Thoracic aorta (tissue), 2 donors: ENCODE results near the gene GLT8D1. TPM values are rescaled to one million over a fixed set of nuclear protein-coding genes. Genes with fewer than 3 reads are reported as not detected.

ENCODE experiments used
- ATAC-seq: fragments of 150-250 bp; one replicate; pipeline ENCODE4 v1.8.0; 2017; ENCODE audit warnings: low read depth; ENCODE audit not compliant: insufficient number of reproducible peaks, low FRiP score
- DNase-seq: peaks from one replicate; pipeline ENCODE4 v3.0.0-alpha.2; 2020; ENCODE audit warnings: low spot score
- H3K27ac ChIP-seq, 2 donors: fragments of 200-600 bp; sonication (generic); 1 replicate in 1 of 2; 2 replicates in 1 of 2; pipeline ENCODE4 v1.5.1; 2016; ENCODE audit warnings: mild to moderate bottlenecking in 2 of 2, moderate library complexity in 2 of 2
- H3K27me3 ChIP-seq: fragments of 200-600 bp; sonication (generic); replicated peaks from 2 replicates; pipeline ENCODE4 v1.6.0; 2016; ENCODE audit warnings: mild to moderate bottlenecking; ENCODE audit not compliant: insufficient read depth
- H3K36me3 ChIP-seq: fragments of 200-600 bp; sonication (generic); one replicate; pipeline ENCODE4 v1.5.1; 2016
- H3K4me1 ChIP-seq, 2 donors: fragments of 200-600 bp; sonication (generic); 1 replicate in 1 of 2; 2 replicates in 1 of 2; pipeline versions ENCODE4 v1.5.1 to v1.6.0; 2016; ENCODE audit warnings: low read depth in 2 of 2, mild to moderate bottlenecking in 1 of 2; ENCODE audit not compliant: control insufficient read depth in 1 of 2
- H3K4me3 ChIP-seq: fragments of 200-600 bp; sonication (generic); 2 replicates; pipeline ENCODE4 v1.5.1; 2016; ENCODE audit warnings: mild to moderate bottlenecking
- H3K9me3 ChIP-seq: fragments of 200-600 bp; sonication (generic); 2 replicates; pipeline ENCODE4 v1.5.1; 2016
- total RNA-seq, 2 donors: library from RNA; depleted of rRNA; stranded (reverse); fragments of >200 nt; gene quantifications; one replicate each; pipeline versions ENCODE4 v1.1.0 to v1.2.3, GENCODE V29; 2016
- TF ChIP-seq, protein P1 (sequence below): fragments of 200-600 bp; sonication (generic); IDR thresholded peaks from one replicate; pipeline ENCODE4 v1.5.1; 2019; ENCODE audit warnings: antibody characterized with exemption

The GLT8D1 gene
- total RNA-seq, 2 donors from 2014 or later = 54.4 to 64.6 TPM

DNA sequence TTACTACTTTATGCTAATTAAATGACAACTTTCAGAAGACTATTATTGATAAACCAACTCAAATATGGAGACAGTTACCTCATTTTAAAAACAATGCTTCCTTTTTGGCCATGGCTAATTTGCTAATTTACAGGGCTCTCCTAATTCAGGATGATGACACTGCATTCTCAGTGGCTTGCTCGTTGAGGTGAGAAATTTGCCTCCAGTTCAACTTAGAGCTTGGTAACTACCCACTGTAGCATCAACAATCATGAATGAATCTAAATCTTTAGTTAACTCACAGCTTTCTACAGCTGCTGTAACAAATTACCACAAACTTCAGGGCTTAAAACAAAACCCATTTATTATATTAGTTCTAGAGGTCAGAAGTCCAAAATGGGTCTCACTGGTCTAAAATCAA, 33.9 kb downstream of the GLT8D1 start:
- H3K27ac ChIP-seq = peak overlapping the region; percentile 60 to 65
- H3K36me3 ChIP-seq = peaks cover 10% of the 10 kb centered on the region
- H3K27me3 ChIP-seq = no peaks in the 10 kb centered on the region
- ATAC-seq = no peak
- peaks cover 5 to 22% of the 10 kb centered on the region in 2 donors for H3K4me1 ChIP-seq
- no peak overlapping the region for H3K4me3 ChIP-seq
- no peak for DNase-seq
- no peaks in the 10 kb centered on the region for H3K9me3 ChIP-seq
- TF ChIP-seq, protein P1, sequence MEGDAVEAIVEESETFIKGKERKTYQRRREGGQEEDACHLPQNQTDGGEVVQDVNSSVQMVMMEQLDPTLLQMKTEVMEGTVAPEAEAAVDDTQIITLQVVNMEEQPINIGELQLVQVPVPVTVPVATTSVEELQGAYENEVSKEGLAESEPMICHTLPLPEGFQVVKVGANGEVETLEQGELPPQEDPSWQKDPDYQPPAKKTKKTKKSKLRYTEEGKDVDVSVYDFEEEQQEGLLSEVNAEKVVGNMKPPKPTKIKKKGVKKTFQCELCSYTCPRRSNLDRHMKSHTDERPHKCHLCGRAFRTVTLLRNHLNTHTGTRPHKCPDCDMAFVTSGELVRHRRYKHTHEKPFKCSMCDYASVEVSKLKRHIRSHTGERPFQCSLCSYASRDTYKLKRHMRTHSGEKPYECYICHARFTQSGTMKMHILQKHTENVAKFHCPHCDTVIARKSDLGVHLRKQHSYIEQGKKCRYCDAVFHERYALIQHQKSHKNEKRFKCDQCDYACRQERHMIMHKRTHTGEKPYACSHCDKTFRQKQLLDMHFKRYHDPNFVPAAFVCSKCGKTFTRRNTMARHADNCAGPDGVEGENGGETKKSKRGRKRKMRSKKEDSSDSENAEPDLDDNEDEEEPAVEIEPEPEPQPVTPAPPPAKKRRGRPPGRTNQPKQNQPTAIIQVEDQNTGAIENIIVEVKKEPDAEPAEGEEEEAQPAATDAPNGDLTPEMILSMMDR = no peak

DNA sequence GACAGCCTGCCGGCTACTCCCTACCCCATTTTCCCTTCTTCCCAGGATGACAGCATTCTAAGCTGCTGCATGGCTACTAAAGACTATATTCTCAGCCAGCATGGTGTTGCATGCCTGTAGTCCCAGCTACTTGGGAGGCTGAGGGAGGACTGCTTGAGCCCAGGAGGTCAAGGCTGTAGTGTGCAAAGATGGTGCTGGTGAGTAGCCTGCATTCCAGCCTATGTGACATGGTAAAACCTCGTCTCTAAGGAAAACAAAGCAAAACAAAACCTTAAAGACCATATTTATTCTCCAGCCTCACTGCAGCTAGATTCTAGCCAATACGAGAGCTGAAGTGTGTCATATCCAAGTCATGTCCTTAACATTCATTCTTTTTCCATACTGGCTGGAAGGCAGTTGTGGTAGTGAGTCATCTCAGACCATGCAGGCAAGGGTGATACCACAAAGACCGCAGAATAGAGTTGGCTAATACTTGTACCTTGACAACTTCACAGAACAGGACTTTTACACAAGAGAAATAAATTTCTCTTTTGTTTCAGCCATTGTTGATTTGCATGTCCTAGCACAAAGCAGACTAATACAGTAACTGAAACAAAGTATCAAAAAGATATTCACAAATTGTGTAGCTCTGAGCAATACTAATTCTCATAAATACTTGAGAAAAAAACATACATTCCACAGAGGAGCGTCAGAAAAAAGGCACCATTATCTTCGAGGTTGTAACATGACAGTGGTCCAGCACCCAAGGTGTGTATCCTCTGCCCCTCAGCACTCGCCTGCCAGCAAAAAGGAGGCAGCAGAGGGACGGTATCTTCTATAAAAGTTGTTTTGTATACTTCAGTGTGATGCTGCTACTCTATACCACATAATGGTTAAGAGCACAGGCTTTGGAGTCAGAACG, 34.7 kb downstream of the GLT8D1 start:
- Histone ChIP-seq H3K36me3 (peaks cover 7% of the 10 kb centered on the region), H3K9me3 (no peaks in the 10 kb centered on the region), H3K27me3 (no peaks in the 10 kb centered on the region), H3K4me3 (no peak overlapping the region), H3K27ac (peak overlapping the region; percentile 60 to 71), H3K4me1 (peaks cover 5 to 22% of the 10 kb centered on the region in 2 donors)
- peak; percentile 7 for DNase-seq
- peak; percentile 94 for ATAC-seq
- TF ChIP-seq, protein P1 = no peak

DNA sequence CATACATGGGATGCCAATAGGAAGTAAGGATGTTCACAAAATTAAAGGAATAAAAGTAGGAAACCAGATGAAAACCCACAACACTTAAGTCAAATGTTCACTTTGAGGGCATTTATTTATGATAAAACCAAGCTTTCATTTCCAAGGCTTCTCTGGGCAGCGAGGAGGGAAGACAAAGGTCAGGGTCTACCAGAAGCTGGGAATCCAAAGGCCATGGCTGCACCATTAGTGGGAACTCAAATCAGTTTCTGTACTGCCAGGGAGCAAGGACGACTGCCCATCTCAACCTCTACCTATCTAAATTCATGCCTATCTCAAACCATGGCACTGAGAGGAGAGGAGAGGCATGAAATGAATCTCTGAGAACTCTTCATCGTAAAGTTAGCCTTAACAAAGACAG, 42.5 kb downstream of the GLT8D1 start:
- peaks cover 35% of the 10 kb centered on the region for H3K36me3 ChIP-seq
- no peak overlapping the region for H3K27ac ChIP-seq
- TF ChIP-seq, protein P1 = no peak
- ATAC-seq (no peak), DNase-seq (no peak)
- no peak overlapping the region for H3K4me3 ChIP-seq
- H3K4me1 ChIP-seq = no peaks in the 10 kb centered on the region
- no peaks in the 10 kb centered on the region for H3K9me3 ChIP-seq
- H3K27me3 ChIP-seq = no peaks in the 10 kb centered on the region

DNA sequence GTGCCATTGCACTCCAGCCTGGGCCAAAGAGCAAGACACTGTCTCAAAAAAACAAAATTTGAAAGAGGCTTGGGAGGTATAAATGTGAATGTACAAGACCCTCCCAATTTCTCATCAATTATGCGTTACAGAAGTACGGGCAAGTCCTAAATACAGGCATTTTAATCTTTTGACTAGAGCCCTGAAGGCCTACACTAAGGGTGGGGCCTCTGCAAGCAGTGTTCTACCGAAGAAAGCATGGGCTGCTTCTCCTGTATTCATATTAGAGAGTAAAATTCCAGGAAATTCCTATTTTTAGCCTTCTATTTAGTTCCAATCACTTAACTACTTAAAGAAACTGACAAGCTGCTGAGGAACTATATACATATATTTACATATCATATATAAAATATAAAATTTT, 45.5 kb downstream of the GLT8D1 start:
- no peak overlapping the region for H3K4me3 ChIP-seq
- H3K27me3 ChIP-seq = no peaks in the 10 kb centered on the region
- no peak overlapping the region for H3K27ac ChIP-seq
- no peaks in the 10 kb centered on the region for H3K4me1 ChIP-seq
- H3K36me3 ChIP-seq = peaks cover 47% of the 10 kb centered on the region
- TF ChIP-seq, protein P1 = no peak
- ATAC-seq (no peak), DNase-seq (no peak)
- no peaks in the 10 kb centered on the region for H3K9me3 ChIP-seq

DNA sequence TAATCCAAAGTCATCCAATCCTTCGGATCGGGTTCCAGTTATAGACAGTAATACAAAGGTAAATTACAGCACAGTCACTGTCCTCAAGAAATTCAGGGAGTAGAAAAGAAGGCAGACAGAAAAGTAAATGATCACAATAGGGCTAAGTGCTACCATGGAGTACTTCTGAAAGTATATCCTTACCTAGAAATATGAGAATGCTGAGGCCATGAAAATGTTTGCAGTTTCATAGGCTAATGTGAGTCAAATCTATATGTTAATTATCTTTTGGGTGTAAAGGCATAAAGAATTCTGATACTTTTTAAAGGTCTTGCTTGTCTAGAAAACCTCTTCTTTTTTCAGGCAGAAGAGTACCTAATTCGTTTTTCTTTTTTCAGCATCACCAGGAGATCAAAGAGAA, 49.7 kb downstream of the GLT8D1 start:
- no peak for ATAC-seq
- no peak for DNase-seq
- TF ChIP-seq, protein P1 = no peak
- H3K4me3 ChIP-seq = no peak overlapping the region
- no peaks in the 10 kb centered on the region for H3K27me3 ChIP-seq
- H3K36me3 ChIP-seq = peaks cover 38% of the 10 kb centered on the region
- H3K27ac ChIP-seq = no peak overlapping the region
- no peaks in the 10 kb centered on the region for H3K4me1 ChIP-seq
- H3K9me3 ChIP-seq = no peaks in the 10 kb centered on the region
